ENCODE measurements around the gene ATAD3B.
A peak's percentile ranks its signal among the peaks of the same experiment; 100 is the strongest.
"Not testable (repeated sequence)": the region's sequence is repeated elsewhere in the genome, so short reads cannot be mapped to it uniquely, and the experiment has no call there.

ATAD3B gene

GRCh38 chr1:1471389-1472052 lies at the start of gene ATAD3B:
Gene ATAD3B (plus strand): TSS chr1:1471765. CDS start chr1:1471885, 120 bp downstream.
- DNase-seq (ENCODE audit: low read depth) = peak; percentile 83

GRCh38 chr1:1421907-1422464 lies 49.6 kb upstream of the ATAD3B start:
- no peak for DNase-seq (ENCODE audit: low read depth)

GRCh38 chr1:1422465-1423244 lies 48.9 kb upstream of the ATAD3B start:
- no peak for DNase-seq (ENCODE audit: low read depth)

GRCh38 chr1:1423245-1423597 lies 48.3 kb upstream of the ATAD3B start:
- no peak for DNase-seq (ENCODE audit: low read depth)

- no peak for DNase-seq (ENCODE audit: low read depth)
Observed at GRCh38 chr1:1424707-1425106, 46.9 kb upstream of the ATAD3B start.

GRCh38 chr1:1425426-1425752 lies 46.2 kb upstream of the ATAD3B start:
- no peak for DNase-seq (ENCODE audit: low read depth)

GRCh38 chr1:1425753-1426495 lies 45.6 kb upstream of the ATAD3B start:
- no peak for DNase-seq (ENCODE audit: low read depth)

- DNase-seq (ENCODE audit: low read depth) = no peak
Observed at GRCh38 chr1:1426496-1427105, 45.0 kb upstream of the ATAD3B start.

- DNase-seq (ENCODE audit: low read depth) = no peak
Observed at GRCh38 chr1:1427106-1427819, 44.3 kb upstream of the ATAD3B start.

GRCh38 chr1:1427820-1428148 lies 43.8 kb upstream of the ATAD3B start:
- no peak for DNase-seq (ENCODE audit: low read depth)

GRCh38 chr1:1428174-1428573 lies 43.4 kb upstream of the ATAD3B start:
- DNase-seq (ENCODE audit: low read depth) = no peak

GRCh38 chr1:1428967-1429366 lies 42.6 kb upstream of the ATAD3B start:
- DNase-seq (ENCODE audit: low read depth) = not testable (repeated sequence)

- DNase-seq (ENCODE audit: low read depth) = no peak
Observed at GRCh38 chr1:1429671-1430073, 41.9 kb upstream of the ATAD3B start.

- DNase-seq (ENCODE audit: low read depth) = no peak
Observed at GRCh38 chr1:1430114-1430982, 41.2 kb upstream of the ATAD3B start.

- no peak for DNase-seq (ENCODE audit: low read depth)
Observed at GRCh38 chr1:1430992-1431844, 40.3 kb upstream of the ATAD3B start.

- DNase-seq (ENCODE audit: low read depth) = no peak
Observed at GRCh38 chr1:1431845-1432273, 39.7 kb upstream of the ATAD3B start.

GRCh38 chr1:1432274-1432950 lies 39.2 kb upstream of the ATAD3B start:
- no peak for DNase-seq (ENCODE audit: low read depth)

- no peak for DNase-seq (ENCODE audit: low read depth)
Observed at GRCh38 chr1:1432951-1433803, 38.4 kb upstream of the ATAD3B start.

Data from activated gamma-delta T cell treated with anti-CD3 and anti-CD28 coated beads, Interleukin-2, amount 50 U/mL, for 16 hours (primary cell).